ENCODE data around the gene MBOAT2.

- no peak for TF ChIP-seq CTCF (IDR thresholded peaks at IDR 0.05; ENCODE audit: low read depth, low read length)
- no peak for TF ChIP-seq EZH2phosphoT487 (IDR thresholded peaks at IDR 0.05; ENCODE audit: low read depth)
Measured at GRCh38 chr2:8847400-8847799, 156.1 kb downstream of the MBOAT2 start.

Data from OCI-LY3 (cell line).